Transverse colon (tissue), 4 donors: ENCODE results near the gene MARK2.

Source experiments
- CTCF ChIP-seq, 5 experiments: fragments of 200-600 bp in 3 of 5; fragments of 450-650 bp in 2 of 5; sonication (generic) in 3 of 5; IDR thresholded peaks; 1 replicate in 2 of 5; 2 replicates in 3 of 5; pipeline ENCODE4 v1.5.1; 2016 to 2017; ENCODE audit warnings: antibody characterized with exemption in 5 of 5, inconsistent platforms in 3 of 5, mild to moderate bottlenecking in 2 of 5, moderate library complexity in 1 of 5
- EP300 ChIP-seq: sonication (generic); formaldehyde crosslinking; IDR thresholded peaks from one replicate; pipeline ENCODE4 v1.6.1; 2017; ENCODE audit warnings: antibody characterized with exemption, low read depth
- POLR2AphosphoS5 ChIP-seq, 3 donors: sonication (generic); formaldehyde crosslinking; IDR thresholded peaks; one replicate each; pipeline ENCODE4 v1.6.1; 2016; ENCODE audit warnings: antibody characterized with exemption in 3 of 3

GRCh38 chr11:63875506-63876065 is 36.7 kb downstream of the MARK2 start:
- TF ChIP-seq CTCF (IDR thresholded peaks at IDR 0.05): no peak
- no peak for TF ChIP-seq POLR2AphosphoS5 (IDR thresholded peaks at IDR 0.05)
- TF ChIP-seq EP300: no peak
